CD4-positive, alpha-beta T cell (primary cell): ENCODE measurements around the gene TCF15. TPM values are rescaled to one million over a fixed set of nuclear protein-coding genes. Genes with fewer than 3 reads are reported as not detected.

Experiments used
- ATAC-seq: fragments of 200-7000 bp; cut with Tn5 transposase; one replicate; pipeline ENCODE4 v1.10.0; 2022; ENCODE audit warnings: mild to moderate bottlenecking; ENCODE audit not compliant: poor library complexity
- CTCF ChIA-PET: fragments of 350-600 bp; sonication (Branson Sonifier 250); formaldehyde crosslinking; loops from one replicate; lab custom pipeline; 2021; ENCODE audit warnings: antibody characterized with exemption, inconsistent platforms; lab: Charles Lee
- POLR2A ChIA-PET: fragments of 350-600 bp; sonication (Branson Sonifier 250); formaldehyde crosslinking; loops from one replicate; lab custom pipeline; 2021; ENCODE audit warnings: antibody characterized with exemption, inconsistent platforms; lab: Charles Lee
- DNase-seq, 14 experiments: peaks; one replicate each; pipeline ENCODE4 v3.0.0-alpha.2; 2013 to 2020; ENCODE audit warnings: mixed read lengths in 2 of 14
- H3K27ac ChIP-seq, 2 donors: one replicate each; pipeline versions ENCODE4 v1.5.1 to v1.7.0; 2013; ENCODE audit warnings: low read length in 2 of 2, low read depth in 1 of 2, mild to moderate bottlenecking in 1 of 2
- H3K27me3 ChIP-seq, 2 experiments: 1 replicate in 1 of 2; 2 replicates in 1 of 2; pipeline versions ENCODE4 v1.6.1 to v1.7.0; 2013; ENCODE audit warnings: low read length in 2 of 2, control low read depth in 1 of 2, mild to moderate bottlenecking in 1 of 2, moderate library complexity in 1 of 2; ENCODE audit not compliant: insufficient read depth in 2 of 2, control insufficient read depth in 1 of 2
- H3K36me3 ChIP-seq: one replicate; pipeline ENCODE4 v1.6.1; 2013; ENCODE audit warnings: low read length, control low read depth; ENCODE audit not compliant: insufficient read depth
- H3K4me1 ChIP-seq: one replicate; pipeline ENCODE4 v1.6.1; 2013; ENCODE audit warnings: low read length, control low read depth; ENCODE audit not compliant: insufficient read depth
- H3K4me3 ChIP-seq: one replicate; pipeline ENCODE4 v1.5.1; 2013; ENCODE audit warnings: mild to moderate bottlenecking, low read length, moderate library complexity
- H3K9me3 ChIP-seq, 2 experiments: 1 replicate in 1 of 2; 2 replicates in 1 of 2; pipeline versions ENCODE4 v1.6.1 to v1.7.0; 2013; ENCODE audit warnings: low read length in 2 of 2, mild to moderate bottlenecking in 2 of 2, control low read depth in 1 of 2, moderate library complexity in 1 of 2; ENCODE audit not compliant: control insufficient read depth in 1 of 2, insufficient read depth in 1 of 2
- H3K27ac Mint-ChIP-seq: one replicate; pipeline ENCODE4 v1.8.0; 2020; ENCODE audit warnings: mixed read lengths
- H3K27me3 Mint-ChIP-seq: one replicate; pipeline ENCODE4 v1.8.0; 2021; ENCODE audit warnings: mixed read lengths
- H3K36me3 Mint-ChIP-seq: one replicate; pipeline ENCODE4 v1.8.0; 2021; ENCODE audit warnings: low read depth, mixed read lengths
- H3K4me1 Mint-ChIP-seq: one replicate; pipeline ENCODE4 v1.8.0; 2021; ENCODE audit warnings: low read depth, mixed read lengths
- H3K4me3 Mint-ChIP-seq: one replicate; pipeline ENCODE4 v1.8.0; 2020; ENCODE audit warnings: mild to moderate bottlenecking, mixed read lengths
- H3K9me3 Mint-ChIP-seq: one replicate; pipeline ENCODE4 v1.8.0; 2020; ENCODE audit warnings: mixed read lengths
- intact Hi-C, 2 experiments: fragments of 100-400 bp; cut with DNase I in 1 of 2; cut with micrococcal nuclease in 1 of 2; formaldehyde crosslinking; loops; one replicate each; pipeline versions ENCODE4 v1.15.1 to v1.9.0; 2023 to 2025; cut with DNase I, micrococcal nuclease
- total RNA-seq, 174 experiments: library from RNA in 2 of 174; stranded (reverse) in 2 of 174; gene quantifications; one replicate each; pipeline ENCODE4 v1.2.3 and lab custom pipeline; 2021 to 2026
- TF ChIP-seq, protein P1 (sequence below): fragments of 200-600 bp; IDR thresholded peaks from one replicate; pipeline ENCODE4 v1.8.0; 2022; ENCODE audit warnings: antibody characterized with exemption, mild to moderate bottlenecking

The TCF15 gene
- total RNA-seq, 2 experiments from 2014 or later, result not detected

DNA sequence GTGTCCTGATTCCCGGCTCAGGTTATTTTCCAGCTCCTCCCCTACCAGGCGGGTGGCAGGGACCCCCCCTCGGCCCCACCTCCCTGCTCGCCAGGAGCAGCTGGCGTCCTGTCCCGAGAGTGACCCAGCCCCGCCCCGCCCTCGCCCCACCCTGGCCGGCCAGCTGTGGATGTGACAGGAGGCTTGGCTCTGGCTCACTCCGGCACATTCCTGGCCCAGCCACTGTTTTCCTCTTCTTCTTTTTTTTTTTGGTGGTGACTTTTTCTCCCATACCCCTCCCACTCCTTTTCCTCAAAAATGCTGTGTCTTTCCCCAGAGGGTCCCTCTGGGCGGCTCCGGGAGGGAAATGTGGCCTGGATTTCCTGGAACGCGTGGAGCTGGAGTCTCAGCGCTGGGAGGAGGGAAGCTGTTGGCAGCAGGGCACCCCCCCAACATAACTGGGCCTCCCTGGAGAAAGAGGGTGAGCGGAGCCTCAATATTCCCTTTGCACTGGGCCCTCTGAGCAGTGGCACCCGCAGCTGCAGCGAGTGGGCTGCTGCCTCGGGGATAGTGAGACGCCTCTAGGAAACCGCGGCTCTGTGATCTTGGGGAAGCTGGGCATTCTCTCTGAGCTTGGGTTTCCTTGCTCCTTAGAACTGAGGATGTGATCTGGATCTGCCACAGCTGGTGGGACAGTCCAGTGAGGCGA, 38.2 kb downstream of the TCF15 start:
- H3K27me3 ChIP-seq, result peaks cover 21 to 49% of the 10 kb centered on the region in 2 experiments
- no peak overlapping the region for H3K4me3 Mint-ChIP-seq
- H3K27ac Mint-ChIP-seq, result no peak overlapping the region
- no peak overlapping the region for H3K4me3 ChIP-seq
- H3K9me3 ChIP-seq, result no peaks in the 10 kb centered on the region
- peaks cover 65% of the 10 kb centered on the region for H3K27me3 Mint-ChIP-seq
- no peaks in the 10 kb centered on the region for H3K36me3 Mint-ChIP-seq
- H3K4me1 Mint-ChIP-seq, result no peaks in the 10 kb centered on the region
- H3K27ac ChIP-seq, result no peak overlapping the region
- H3K4me1 ChIP-seq, result no peaks in the 10 kb centered on the region
- POLR2A ChIA-PET, result no interaction called here
- H3K9me3 Mint-ChIP-seq, result no peaks in the 10 kb centered on the region
- no peak for ATAC-seq
- intact Hi-C loops, result no loop called here
- H3K36me3 ChIP-seq, result no peaks in the 10 kb centered on the region
- DNase-seq, result no peak
- TF ChIP-seq, protein P1, sequence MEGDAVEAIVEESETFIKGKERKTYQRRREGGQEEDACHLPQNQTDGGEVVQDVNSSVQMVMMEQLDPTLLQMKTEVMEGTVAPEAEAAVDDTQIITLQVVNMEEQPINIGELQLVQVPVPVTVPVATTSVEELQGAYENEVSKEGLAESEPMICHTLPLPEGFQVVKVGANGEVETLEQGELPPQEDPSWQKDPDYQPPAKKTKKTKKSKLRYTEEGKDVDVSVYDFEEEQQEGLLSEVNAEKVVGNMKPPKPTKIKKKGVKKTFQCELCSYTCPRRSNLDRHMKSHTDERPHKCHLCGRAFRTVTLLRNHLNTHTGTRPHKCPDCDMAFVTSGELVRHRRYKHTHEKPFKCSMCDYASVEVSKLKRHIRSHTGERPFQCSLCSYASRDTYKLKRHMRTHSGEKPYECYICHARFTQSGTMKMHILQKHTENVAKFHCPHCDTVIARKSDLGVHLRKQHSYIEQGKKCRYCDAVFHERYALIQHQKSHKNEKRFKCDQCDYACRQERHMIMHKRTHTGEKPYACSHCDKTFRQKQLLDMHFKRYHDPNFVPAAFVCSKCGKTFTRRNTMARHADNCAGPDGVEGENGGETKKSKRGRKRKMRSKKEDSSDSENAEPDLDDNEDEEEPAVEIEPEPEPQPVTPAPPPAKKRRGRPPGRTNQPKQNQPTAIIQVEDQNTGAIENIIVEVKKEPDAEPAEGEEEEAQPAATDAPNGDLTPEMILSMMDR, result no peak
- CTCF ChIA-PET, result no interaction called here

GRCh38 chr20:568673-569415, 41.3 kb downstream of the TCF15 start:
- POLR2A ChIA-PET, result no interaction called here
- ATAC-seq (no peak), DNase-seq (no peak)
- Mint-ChIP-seq H3K36me3 (no peaks in the 10 kb centered on the region), H3K4me3 (no peak overlapping the region), H3K4me1 (no peaks in the 10 kb centered on the region), H3K27ac (no peak overlapping the region), H3K9me3 (no peaks in the 10 kb centered on the region), H3K27me3 (peaks cover 53% of the 10 kb centered on the region)
- intact Hi-C loops, result no loop called here
- Histone ChIP-seq H3K27me3 (peaks cover 19 to 34% of the 10 kb centered on the region in 2 experiments), H3K4me1 (no peaks in the 10 kb centered on the region), H3K27ac (no peak overlapping the region), H3K9me3 (no peaks in the 10 kb centered on the region), H3K4me3 (no peak overlapping the region), H3K36me3 (no peaks in the 10 kb centered on the region)
- CTCF ChIA-PET, result no interaction called here
- TF ChIP-seq, protein P1, result no peak

DNA sequence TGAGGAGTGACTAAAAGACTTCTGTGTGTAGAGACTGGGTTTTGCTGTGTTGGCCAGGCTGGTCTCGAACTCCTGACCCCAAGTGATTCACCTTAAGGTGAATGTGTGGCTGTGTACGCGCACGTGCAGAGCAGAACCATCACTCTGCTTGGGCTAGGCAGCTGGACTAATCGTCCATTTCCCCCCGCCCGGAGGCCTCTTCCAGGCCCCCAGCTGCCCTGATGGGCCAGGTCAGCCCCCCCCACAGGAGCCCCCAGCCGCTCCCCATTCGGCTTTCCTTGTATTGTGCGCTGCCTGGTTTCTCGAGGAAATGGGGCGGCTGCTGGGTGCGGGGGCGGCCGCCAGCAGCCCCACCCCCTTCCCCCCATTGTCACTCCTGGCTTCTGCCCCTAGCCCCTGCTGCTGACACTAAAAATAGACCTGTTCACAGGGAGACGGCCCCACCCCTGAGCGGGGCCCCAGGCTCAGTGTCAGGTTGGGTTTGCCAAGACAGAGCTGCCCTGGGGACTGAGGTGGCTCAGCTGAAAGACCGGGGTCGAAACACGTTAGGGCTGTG, 41.9 kb downstream of the TCF15 start:
- CTCF ChIA-PET, result no interaction called here
- Histone ChIP-seq H3K36me3 (no peaks in the 10 kb centered on the region), H3K4me1 (no peaks in the 10 kb centered on the region), H3K27ac (no peak overlapping the region), H3K27me3 (peaks cover 17 to 29% of the 10 kb centered on the region in 2 experiments), H3K9me3 (no peaks in the 10 kb centered on the region), H3K4me3 (no peak overlapping the region)
- Mint-ChIP-seq H3K4me1 (no peaks in the 10 kb centered on the region), H3K9me3 (no peaks in the 10 kb centered on the region), H3K4me3 (no peak overlapping the region), H3K27me3 (peaks cover 46% of the 10 kb centered on the region), H3K27ac (no peak overlapping the region), H3K36me3 (no peaks in the 10 kb centered on the region)
- no peak for DNase-seq
- TF ChIP-seq, protein P1, result no peak
- intact Hi-C loops, result no loop called here
- ATAC-seq, result no peak
- POLR2A ChIA-PET, result no interaction called here
